HG03460 (cell line): ENCODE data around the gene DSCAML1.

Source experiments
- ATAC-seq: cut with Tn5 transposase; IDR thresholded peaks from one replicate; pipeline ENCODE4 v1.9.1; 2021; ENCODE audit not compliant: unreplicated experiment

DSCAML1 gene

GRCh38 chr11:117619661-117620060 is 177.4 kb downstream of the DSCAML1 start:
- no peak for ATAC-seq

- ATAC-seq: no peak
Observed at GRCh38 chr11:117618982-117619355, 178.0 kb downstream of the DSCAML1 start.

GRCh38 chr11:117618302-117618981 is 178.6 kb downstream of the DSCAML1 start:
- ATAC-seq: no peak

- no peak for ATAC-seq
Observed at GRCh38 chr11:117616979-117617378, 180.0 kb downstream of the DSCAML1 start.

- ATAC-seq: no peak
Observed at GRCh38 chr11:117614728-117615127, 182.3 kb downstream of the DSCAML1 start.

- ATAC-seq: no peak
Observed at GRCh38 chr11:117613521-117613920, 183.5 kb downstream of the DSCAML1 start.

GRCh38 chr11:117612177-117612576 is 184.8 kb downstream of the DSCAML1 start:
- no peak for ATAC-seq

- no peak for ATAC-seq
Observed at GRCh38 chr11:117610901-117611300, 186.1 kb downstream of the DSCAML1 start.

- ATAC-seq: no peak
Observed at GRCh38 chr11:117610045-117610444, 187.0 kb downstream of the DSCAML1 start.

GRCh38 chr11:117607449-117607848 is 189.6 kb downstream of the DSCAML1 start:
- no peak for ATAC-seq

- peak; percentile 55 for ATAC-seq
Observed at GRCh38 chr11:117606790-117607189, 190.2 kb downstream of the DSCAML1 start.

- ATAC-seq: peak; percentile 53
Observed at GRCh38 chr11:117606211-117606610, 190.8 kb downstream of the DSCAML1 start.

GRCh38 chr11:117605331-117605730 is 191.7 kb downstream of the DSCAML1 start:
- ATAC-seq: no peak

- ATAC-seq: no peak
Observed at GRCh38 chr11:117604336-117604995, 192.6 kb downstream of the DSCAML1 start.

- ATAC-seq: no peak
Observed at GRCh38 chr11:117603932-117604331, 193.1 kb downstream of the DSCAML1 start.

GRCh38 chr11:117601006-117601708 is 195.9 kb downstream of the DSCAML1 start:
- ATAC-seq: no peak

GRCh38 chr11:117600234-117600783 is 196.7 kb downstream of the DSCAML1 start:
- no peak for ATAC-seq

- no peak for ATAC-seq
Observed at GRCh38 chr11:117597071-117597470, 199.9 kb downstream of the DSCAML1 start.

GRCh38 chr11:117595440-117595839 is 201.6 kb downstream of the DSCAML1 start:
- no peak for ATAC-seq

GRCh38 chr11:117594721-117595120 is 202.3 kb downstream of the DSCAML1 start:
- ATAC-seq: no peak

- no peak for ATAC-seq
Observed at GRCh38 chr11:117593065-117593464, 204.0 kb downstream of the DSCAML1 start.
